ENCODE results near the gene CSNK1A1L. TPM values are rescaled to one million over a fixed set of nuclear protein-coding genes. Genes with fewer than 3 reads are reported as not detected.

Gene CSNK1A1L
- total RNA-seq, 1 donor from 2014 or later = not detected

DNA sequence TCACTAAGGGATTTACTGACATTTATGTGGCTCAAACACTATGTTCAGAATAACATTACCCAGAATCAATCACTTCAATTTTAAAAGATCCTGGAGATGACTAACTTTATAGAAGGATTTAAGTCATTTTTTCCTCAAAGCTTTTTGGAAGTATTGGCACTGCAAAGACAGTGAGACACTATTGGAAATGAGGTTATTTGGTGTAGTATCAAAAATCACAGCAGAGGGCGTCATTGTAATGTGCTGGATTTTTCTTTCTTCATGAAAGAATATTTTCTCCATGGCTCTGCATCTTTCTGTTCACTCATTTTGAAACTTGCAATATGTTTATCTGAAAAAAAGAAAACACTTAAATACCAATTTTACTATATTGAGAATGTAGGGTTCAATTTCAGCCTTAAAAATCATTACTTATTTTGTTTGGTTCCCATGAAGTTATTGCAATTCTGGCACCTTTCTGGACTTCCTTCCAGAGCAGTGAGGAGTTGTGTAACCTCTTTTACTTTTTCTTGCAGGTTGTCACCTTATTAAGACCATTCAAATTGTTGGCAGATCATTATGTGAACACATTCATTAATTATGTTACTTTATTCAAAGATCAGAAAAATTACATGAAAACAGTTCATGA is 3.7 kb upstream of the CSNK1A1L start:
- TF ChIP-seq, protein P1, sequence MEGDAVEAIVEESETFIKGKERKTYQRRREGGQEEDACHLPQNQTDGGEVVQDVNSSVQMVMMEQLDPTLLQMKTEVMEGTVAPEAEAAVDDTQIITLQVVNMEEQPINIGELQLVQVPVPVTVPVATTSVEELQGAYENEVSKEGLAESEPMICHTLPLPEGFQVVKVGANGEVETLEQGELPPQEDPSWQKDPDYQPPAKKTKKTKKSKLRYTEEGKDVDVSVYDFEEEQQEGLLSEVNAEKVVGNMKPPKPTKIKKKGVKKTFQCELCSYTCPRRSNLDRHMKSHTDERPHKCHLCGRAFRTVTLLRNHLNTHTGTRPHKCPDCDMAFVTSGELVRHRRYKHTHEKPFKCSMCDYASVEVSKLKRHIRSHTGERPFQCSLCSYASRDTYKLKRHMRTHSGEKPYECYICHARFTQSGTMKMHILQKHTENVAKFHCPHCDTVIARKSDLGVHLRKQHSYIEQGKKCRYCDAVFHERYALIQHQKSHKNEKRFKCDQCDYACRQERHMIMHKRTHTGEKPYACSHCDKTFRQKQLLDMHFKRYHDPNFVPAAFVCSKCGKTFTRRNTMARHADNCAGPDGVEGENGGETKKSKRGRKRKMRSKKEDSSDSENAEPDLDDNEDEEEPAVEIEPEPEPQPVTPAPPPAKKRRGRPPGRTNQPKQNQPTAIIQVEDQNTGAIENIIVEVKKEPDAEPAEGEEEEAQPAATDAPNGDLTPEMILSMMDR (IDR thresholded peaks at IDR 0.05; ENCODE audit: borderline replicate concordance) = peak; percentile 81
- Histone ChIP-seq H3K4me1 (peaks cover 3% of the 10 kb centered on the region), H3K36me3 (no peaks in the 10 kb centered on the region), H3K9me3 (replicated peaks) (no peaks in the 10 kb centered on the region), H3K27me3 (ENCODE audit: low read depth) (no peaks in the 10 kb centered on the region), H3K27ac (replicated peaks) (no peak overlapping the region), H3K4me3 (no peak overlapping the region)
- intact Hi-C loops (cut with micrococcal nuclease) = loop anchor here (2.0 kb wide), 1 partner anchor 494 kb away; no protein-coding TSS in a partner anchor
- DNase-seq = no peak

DNA sequence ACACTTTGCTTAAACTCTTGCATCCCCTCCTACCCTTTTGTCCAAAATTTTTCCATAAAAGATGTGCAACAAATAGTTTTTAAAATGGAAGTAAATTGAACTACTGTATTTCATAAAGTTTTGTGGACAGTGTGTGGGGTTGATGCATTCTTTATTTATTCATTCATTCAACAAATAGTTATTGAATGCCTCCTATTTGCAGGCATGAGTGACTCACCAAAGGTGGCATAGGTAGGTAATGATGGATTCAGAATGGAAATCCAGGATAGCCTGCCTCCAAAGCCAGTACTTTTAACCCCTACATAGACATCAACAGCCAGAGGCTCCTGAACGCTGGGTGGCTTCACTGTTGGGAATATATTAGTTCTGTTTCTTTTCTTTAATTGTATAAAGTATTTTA is 2.4 kb upstream of the CSNK1A1L start:
- Histone ChIP-seq H3K27ac (replicated peaks) (no peak overlapping the region), H3K4me3 (no peak overlapping the region), H3K9me3 (replicated peaks) (no peaks in the 10 kb centered on the region), H3K27me3 (ENCODE audit: low read depth) (no peaks in the 10 kb centered on the region), H3K4me1 (peaks cover 3% of the 10 kb centered on the region), H3K36me3 (no peaks in the 10 kb centered on the region)
- intact Hi-C loops (cut with micrococcal nuclease) = loop anchor here (2.0 kb wide), 1 partner anchor 495 kb away; no protein-coding TSS in a partner anchor
- no peak for DNase-seq
- TF ChIP-seq, protein P1 (IDR thresholded peaks at IDR 0.05; ENCODE audit: borderline replicate concordance) = no peak

DNA sequence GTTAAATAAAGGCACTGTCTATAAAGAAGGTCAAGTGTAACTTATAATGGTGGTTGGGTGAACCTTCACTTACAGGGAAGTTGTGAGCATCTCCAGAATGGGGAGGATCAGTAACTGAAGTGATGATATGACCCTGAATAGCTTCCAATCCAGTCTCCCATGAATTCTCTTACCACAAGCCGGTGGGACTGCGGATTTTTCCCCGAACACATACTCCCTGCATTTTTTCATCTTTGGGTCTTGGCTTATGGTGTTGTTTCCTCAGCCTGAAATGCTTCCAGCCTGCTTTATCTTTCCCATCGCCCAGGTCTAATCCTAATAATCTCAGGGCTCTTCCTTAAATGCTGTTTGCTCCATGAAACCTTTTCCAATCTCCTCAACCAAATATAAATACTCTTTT is 2.0 kb upstream of the CSNK1A1L start:
- Histone ChIP-seq H3K4me3 (no peak overlapping the region), H3K9me3 (replicated peaks) (no peaks in the 10 kb centered on the region), H3K36me3 (no peaks in the 10 kb centered on the region), H3K4me1 (peaks cover 3% of the 10 kb centered on the region), H3K27ac (replicated peaks) (no peak overlapping the region), H3K27me3 (ENCODE audit: low read depth) (no peaks in the 10 kb centered on the region)
- intact Hi-C loops (cut with micrococcal nuclease) = no loop called here
- no peak for DNase-seq
- TF ChIP-seq, protein P1 (IDR thresholded peaks at IDR 0.05; ENCODE audit: borderline replicate concordance) = no peak

DNA sequence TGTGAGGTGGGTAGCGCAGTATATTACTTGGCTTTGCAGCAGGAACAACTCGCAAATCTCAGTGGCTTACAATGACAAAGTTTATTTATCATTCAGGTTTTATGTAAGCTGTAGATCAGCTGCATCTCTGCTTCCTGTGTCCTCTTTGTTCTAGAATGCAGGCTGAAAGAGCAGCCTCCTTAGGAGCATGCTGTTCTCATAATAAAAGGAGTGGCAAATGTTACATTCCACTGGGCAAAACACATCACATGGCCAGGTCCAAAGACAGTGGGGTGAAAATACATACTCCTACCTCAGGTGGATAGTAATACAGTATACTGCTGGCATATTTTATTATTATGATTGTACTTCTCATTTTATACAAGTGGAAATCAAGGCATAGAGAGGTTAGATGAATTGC is 1.2 kb upstream of the CSNK1A1L start:
- H3K27me3 ChIP-seq (ENCODE audit: low read depth) = no peaks in the 10 kb centered on the region
- peaks cover 3% of the 10 kb centered on the region for H3K4me1 ChIP-seq
- TF ChIP-seq, protein P1 (IDR thresholded peaks at IDR 0.05; ENCODE audit: borderline replicate concordance) = no peak
- H3K27ac ChIP-seq (replicated peaks) = no peak overlapping the region
- no peak overlapping the region for H3K4me3 ChIP-seq
- H3K36me3 ChIP-seq = no peaks in the 10 kb centered on the region
- no peaks in the 10 kb centered on the region for H3K9me3 ChIP-seq (replicated peaks)
- no peak for DNase-seq
- intact Hi-C loops (cut with micrococcal nuclease) = no loop called here

DNA sequence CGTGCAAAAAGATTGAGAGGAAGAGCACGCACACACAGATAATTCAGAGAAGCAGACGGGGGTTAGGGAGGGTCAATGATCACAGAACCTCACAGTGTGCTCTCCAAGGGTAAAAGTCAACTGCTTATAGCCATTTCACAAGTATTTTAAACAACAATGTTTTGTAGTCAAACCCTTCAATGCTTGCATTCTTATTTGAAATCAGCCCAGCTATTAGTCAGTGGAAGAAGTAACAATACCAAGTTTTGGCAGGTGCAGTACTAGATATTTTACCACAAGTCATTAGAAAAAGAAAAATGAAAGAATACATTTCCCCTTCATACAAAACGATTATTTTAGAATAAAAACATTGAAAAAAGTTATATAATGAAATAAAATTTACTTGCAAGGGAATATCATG is 2.6 kb downstream of the CSNK1A1L start:
- H3K9me3 ChIP-seq (replicated peaks) = no peaks in the 10 kb centered on the region
- intact Hi-C loops (cut with micrococcal nuclease) = no loop called here
- H3K4me1 ChIP-seq = no peaks in the 10 kb centered on the region
- no peak overlapping the region for H3K27ac ChIP-seq (replicated peaks)
- no peaks in the 10 kb centered on the region for H3K27me3 ChIP-seq (ENCODE audit: low read depth)
- no peak for DNase-seq
- TF ChIP-seq, protein P1 (IDR thresholded peaks at IDR 0.05; ENCODE audit: borderline replicate concordance) = no peak
- H3K4me3 ChIP-seq = no peak overlapping the region
- H3K36me3 ChIP-seq = no peaks in the 10 kb centered on the region

Measured in left ventricle myocardium inferior (tissue), 1 donor.